HUES64 (cell line): Measurements from ENCODE around the gene ELMO1.
"Not testable (repeated sequence)": the region's sequence is repeated elsewhere in the genome, so short reads cannot be mapped to it uniquely, and the experiment has no call there.

ENCODE experiments used
- H3K27ac ChIP-seq: 2 replicates; pipeline ENCODE4 v1.7.0; 2013; ENCODE audit warnings: low read depth, low read length, inconsistent platforms
- H3K27me3 ChIP-seq: 2 replicates; pipeline ENCODE4 v1.6.1; 2013; ENCODE audit warnings: mild to moderate bottlenecking, low read length; ENCODE audit not compliant: insufficient read depth
- H3K36me3 ChIP-seq: 2 replicates; pipeline ENCODE4 v1.6.1; 2013; ENCODE audit warnings: mild to moderate bottlenecking, low read length; ENCODE audit not compliant: insufficient read depth
- H3K4me1 ChIP-seq: 2 replicates; pipeline ENCODE4 v1.6.1; 2013; ENCODE audit warnings: mild to moderate bottlenecking, low read length, moderate library complexity; ENCODE audit not compliant: insufficient read depth
- H3K4me3 ChIP-seq: 2 replicates; pipeline ENCODE4 v1.5.1; 2013; ENCODE audit warnings: mild to moderate bottlenecking, low read length, moderate library complexity
- H3K9ac ChIP-seq: 2 replicates; pipeline ENCODE4 v1.6.1; 2013; ENCODE audit warnings: mild to moderate bottlenecking, low read depth, low read length
- H3K9me3 ChIP-seq: 2 replicates; pipeline ENCODE4 v1.6.1; 2013; ENCODE audit warnings: low read depth, low read length; ENCODE audit not compliant: insufficient read depth
- WGBS: fragments of 150-250, 120-280 bp; methylation state at CpG from one replicate; pipeline ENCODE4 v1.1.7; 2013; ENCODE audit warnings: missing lambda C conversion rate; 5-methylcytosine and 5-hydroxymethylcytosine counted together

Gene ELMO1

GRCh38 chr7:37145682-37146081 lies 303.0 kb downstream of the ELMO1 start:
- Histone ChIP-seq H3K27ac (no peak overlapping the region), H3K9ac (no peak overlapping the region), H3K9me3 (peaks cover 1% of the 10 kb centered on the region; the same call in 1 of the 2 replicates), H3K4me1 (peaks cover 11% of the 10 kb centered on the region), H3K4me3 (no peak overlapping the region), H3K36me3 (no peaks in the 10 kb centered on the region), H3K27me3 (no peaks in the 10 kb centered on the region)
- 100% methylated on average over 1 of the region's 2 CpGs for WGBS

- H3K27ac ChIP-seq, result no peak overlapping the region
- no peak overlapping the region for H3K9ac ChIP-seq
- H3K27me3 ChIP-seq, result no peaks in the 10 kb centered on the region
- 100% methylated on average over 1 of the region's 1 CpG for WGBS
- no peaks in the 10 kb centered on the region for H3K36me3 ChIP-seq
- H3K4me1 ChIP-seq, result peaks cover 11% of the 10 kb centered on the region
- H3K4me3 ChIP-seq, result no peak overlapping the region
- H3K9me3 ChIP-seq, result peaks cover 7% of the 10 kb centered on the region; the same call in 1 of the 2 replicates
Measured at GRCh38 chr7:37144423-37144822, 304.2 kb downstream of the ELMO1 start.

- WGBS, result 85% methylated on average over 3 of the region's 3 CpGs
- Histone ChIP-seq H3K27ac (no peak overlapping the region), H3K4me1 (peaks cover 11% of the 10 kb centered on the region), H3K36me3 (no peaks in the 10 kb centered on the region; the same call in 1 of the 2 replicates), H3K9ac (no peak overlapping the region), H3K4me3 (no peak overlapping the region), H3K9me3 (peaks cover 7% of the 10 kb centered on the region; the same call in 1 of the 2 replicates), H3K27me3 (no peaks in the 10 kb centered on the region)
Measured at GRCh38 chr7:37142958-37143357, 305.7 kb downstream of the ELMO1 start.

GRCh38 chr7:37141742-37142141 lies 306.9 kb downstream of the ELMO1 start:
- H3K36me3 ChIP-seq, result no peaks in the 10 kb centered on the region; the same call in 1 of the 2 replicates
- no peak overlapping the region for H3K9ac ChIP-seq
- H3K4me3 ChIP-seq, result no peak overlapping the region
- H3K9me3 ChIP-seq, result peaks cover 7% of the 10 kb centered on the region; the same call in 1 of the 2 replicates
- no peak overlapping the region for H3K27ac ChIP-seq
- no peaks in the 10 kb centered on the region for H3K27me3 ChIP-seq
- H3K4me1 ChIP-seq, result peaks cover 11% of the 10 kb centered on the region
- WGBS, result 100% methylated on average over 2 of the region's 2 CpGs

- not testable (repeated sequence) for H3K27me3 ChIP-seq, H3K9ac ChIP-seq, H3K4me1 ChIP-seq, H3K9me3 ChIP-seq, H3K27ac ChIP-seq, H3K36me3 ChIP-seq, H3K4me3 ChIP-seq
- 90% methylated on average over 1 of the region's 1 CpG for WGBS
Measured at GRCh38 chr7:37133902-37134301, 314.8 kb downstream of the ELMO1 start.

- Histone ChIP-seq H3K4me3 (no peak overlapping the region), H3K4me1 (no peaks in the 10 kb centered on the region), H3K9ac (no peak overlapping the region), H3K36me3 (no peaks in the 10 kb centered on the region), H3K27me3 (no peaks in the 10 kb centered on the region), H3K27ac (no peak overlapping the region), H3K9me3 (no peaks in the 10 kb centered on the region)
- 93% methylated on average over 4 of the region's 4 CpGs for WGBS
Measured at GRCh38 chr7:37131855-37132254, 316.8 kb downstream of the ELMO1 start.

- no peaks in the 10 kb centered on the region for H3K27me3 ChIP-seq
- H3K27ac ChIP-seq, result no peak overlapping the region
- H3K4me1 ChIP-seq, result no peaks in the 10 kb centered on the region
- no peaks in the 10 kb centered on the region for H3K9me3 ChIP-seq
- H3K36me3 ChIP-seq, result no peaks in the 10 kb centered on the region
- no peak overlapping the region for H3K4me3 ChIP-seq
- whole genome bisulfite sequencing, result 96% methylated on average over 4 of the region's 4 CpGs
- no peak overlapping the region for H3K9ac ChIP-seq
Measured at GRCh38 chr7:37129035-37129425, 319.6 kb downstream of the ELMO1 start.

GRCh38 chr7:37128327-37129034 lies 320.2 kb downstream of the ELMO1 start:
- Histone ChIP-seq H3K27ac (no peak overlapping the region), H3K4me3 (no peak overlapping the region), H3K9ac (no peak overlapping the region), H3K36me3 (no peaks in the 10 kb centered on the region), H3K9me3 (no peaks in the 10 kb centered on the region), H3K4me1 (no peaks in the 10 kb centered on the region), H3K27me3 (no peaks in the 10 kb centered on the region)
- 94% methylated on average over 4 of the region's 4 CpGs for WGBS

- H3K4me1 ChIP-seq, result peaks cover 19% of the 10 kb centered on the region
- no peak overlapping the region for H3K9ac ChIP-seq
- H3K27ac ChIP-seq, result no peak overlapping the region
- H3K27me3 ChIP-seq, result no peaks in the 10 kb centered on the region
- peaks cover 3% of the 10 kb centered on the region; the same call in 1 of the 2 replicates for H3K9me3 ChIP-seq
- no peaks in the 10 kb centered on the region for H3K36me3 ChIP-seq
- 93% methylated on average over 1 of the region's 2 CpGs for WGBS
- H3K4me3 ChIP-seq, result no peak overlapping the region
Measured at GRCh38 chr7:37119296-37119860, 329.3 kb downstream of the ELMO1 start.

GRCh38 chr7:37118004-37118403 lies 330.7 kb downstream of the ELMO1 start:
- Histone ChIP-seq H3K27ac (peak overlapping the region; percentile 48), H3K4me1 (peaks cover 19% of the 10 kb centered on the region), H3K27me3 (no peaks in the 10 kb centered on the region), H3K4me3 (no peak overlapping the region), H3K36me3 (no peaks in the 10 kb centered on the region), H3K9me3 (peaks cover 3% of the 10 kb centered on the region; the same call in 1 of the 2 replicates), H3K9ac (no peak overlapping the region)
- WGBS, result 91% methylated on average over 6 of the region's 6 CpGs

- H3K36me3 ChIP-seq, result no peaks in the 10 kb centered on the region
- H3K9me3 ChIP-seq, result peaks cover 3% of the 10 kb centered on the region; the same call in 1 of the 2 replicates
- H3K4me1 ChIP-seq, result peaks cover 19% of the 10 kb centered on the region
- H3K4me3 ChIP-seq, result no peak overlapping the region
- H3K27me3 ChIP-seq, result no peaks in the 10 kb centered on the region
- no peak overlapping the region for H3K9ac ChIP-seq
- 40% methylated on average over 4 of the region's 4 CpGs for WGBS
- H3K27ac ChIP-seq, result peak overlapping the region; percentile 48
Measured at GRCh38 chr7:37117292-37117691, 331.4 kb downstream of the ELMO1 start.
